Measurements from ENCODE around the gene ARID1A. TPM values are rescaled to one million over a fixed set of nuclear protein-coding genes. Genes with fewer than 3 reads are reported as not detected.
"Not testable (repeated sequence)": the region's sequence is repeated elsewhere in the genome, so short reads cannot be mapped to it uniquely, and the experiment has no call there.

ARID1A gene
- total RNA-seq, 1 donor from 2014 or later, result 17.1 TPM

- DNase-seq (ENCODE audit: low spot score in 2 of 2); FAIRE-seq: not testable (repeated sequence)
Observed at GRCh38 chr1:26725904-26726303, 30.1 kb downstream of the ARID1A start.

- DNase-seq (ENCODE audit: low spot score in 2 of 2) (no peak), FAIRE-seq (no peak)
Observed at GRCh38 chr1:26726784-26727183, 31.0 kb downstream of the ARID1A start.

- DNase-seq (ENCODE audit: low spot score in 2 of 2) (no peak), FAIRE-seq (no peak)
Observed at GRCh38 chr1:26727476-26727875, 31.7 kb downstream of the ARID1A start.

GRCh38 chr1:26728645-26729044, 32.8 kb downstream of the ARID1A start:
- DNase-seq (ENCODE audit: low spot score in 2 of 2) (no peak), FAIRE-seq (no peak)

GRCh38 chr1:26729633-26730032, 33.8 kb downstream of the ARID1A start:
- DNase-seq (ENCODE audit: low spot score in 2 of 2) (no peak), FAIRE-seq (no peak)

- DNase-seq (ENCODE audit: low spot score in 2 of 2) (no peak), FAIRE-seq (no peak)
Observed at GRCh38 chr1:26730695-26731094, 34.9 kb downstream of the ARID1A start.

- FAIRE-seq, result no peak
- DNase-seq (ENCODE audit: low spot score in 2 of 2), result no peak
Observed at GRCh38 chr1:26731233-26731902, 35.6 kb downstream of the ARID1A start.

- no peak for FAIRE-seq
- DNase-seq (ENCODE audit: low spot score in 2 of 2), result no peak
Observed at GRCh38 chr1:26733392-26733791, 37.6 kb downstream of the ARID1A start.

GRCh38 chr1:26733982-26734381, 38.2 kb downstream of the ARID1A start:
- DNase-seq (ENCODE audit: low spot score in 2 of 2), result no peak
- FAIRE-seq, result no peak

GRCh38 chr1:26734501-26735058, 38.8 kb downstream of the ARID1A start:
- DNase-seq (ENCODE audit: low spot score in 2 of 2), result peak in 1 of 2 donors; percentile 25
- no peak for FAIRE-seq

GRCh38 chr1:26739329-26739914, 43.6 kb downstream of the ARID1A start:
- FAIRE-seq (no peak), DNase-seq (ENCODE audit: low spot score in 2 of 2) (no peak)

- DNase-seq (ENCODE audit: low spot score in 2 of 2), result no peak
- no peak for FAIRE-seq
Observed at GRCh38 chr1:26740023-26740634, 44.3 kb downstream of the ARID1A start.

- no peak for FAIRE-seq
- DNase-seq (ENCODE audit: low spot score in 2 of 2), result no peak
Observed at GRCh38 chr1:26740952-26741351, 45.1 kb downstream of the ARID1A start.

GRCh38 chr1:26743426-26744059, 47.7 kb downstream of the ARID1A start:
- no peak for DNase-seq (ENCODE audit: low spot score in 2 of 2)
- no peak for FAIRE-seq

- DNase-seq (ENCODE audit: low spot score in 2 of 2), result peak in 1 of 2 donors; percentile 38
- FAIRE-seq, result no peak
Observed at GRCh38 chr1:26744075-26744959, 48.5 kb downstream of the ARID1A start.

- FAIRE-seq, result no peak
- DNase-seq (ENCODE audit: low spot score in 2 of 2), result no peak
Observed at GRCh38 chr1:26745191-26745590, 49.4 kb downstream of the ARID1A start.

GRCh38 chr1:26747048-26747447, 51.2 kb downstream of the ARID1A start:
- FAIRE-seq (no peak), DNase-seq (ENCODE audit: low spot score in 2 of 2) (no peak)

GRCh38 chr1:26748351-26748750, 52.5 kb downstream of the ARID1A start:
- no peak for DNase-seq (ENCODE audit: low spot score in 2 of 2)
- no peak for FAIRE-seq

- FAIRE-seq (no peak), DNase-seq (ENCODE audit: low spot score in 2 of 2) (no peak)
Observed at GRCh38 chr1:26749458-26749857, 53.6 kb downstream of the ARID1A start.

- no peak for DNase-seq (ENCODE audit: low spot score in 2 of 2)
- FAIRE-seq, result no peak
Observed at GRCh38 chr1:26750428-26750827, 54.6 kb downstream of the ARID1A start.
